GM20000 (cell line): Measurements from ENCODE around the gene DESI2.
"Not testable (repeated sequence)": the region's sequence is repeated elsewhere in the genome, so short reads cannot be mapped to it uniquely, and the experiment has no call there.

ENCODE experiments used
- DNase-seq: peaks from one replicate; pipeline ENCODE4 v3.0.0; 2012; ENCODE audit warnings: low spot score
- TF ChIP-seq, protein P1 (sequence below): IDR thresholded peaks from 2 replicates; pipeline ENCODE4 v1.5.1; 2012; ENCODE audit warnings: mild to moderate bottlenecking, control low read depth; ENCODE audit errors: extremely low read depth, missing control alignments

DESI2 gene

DNA sequence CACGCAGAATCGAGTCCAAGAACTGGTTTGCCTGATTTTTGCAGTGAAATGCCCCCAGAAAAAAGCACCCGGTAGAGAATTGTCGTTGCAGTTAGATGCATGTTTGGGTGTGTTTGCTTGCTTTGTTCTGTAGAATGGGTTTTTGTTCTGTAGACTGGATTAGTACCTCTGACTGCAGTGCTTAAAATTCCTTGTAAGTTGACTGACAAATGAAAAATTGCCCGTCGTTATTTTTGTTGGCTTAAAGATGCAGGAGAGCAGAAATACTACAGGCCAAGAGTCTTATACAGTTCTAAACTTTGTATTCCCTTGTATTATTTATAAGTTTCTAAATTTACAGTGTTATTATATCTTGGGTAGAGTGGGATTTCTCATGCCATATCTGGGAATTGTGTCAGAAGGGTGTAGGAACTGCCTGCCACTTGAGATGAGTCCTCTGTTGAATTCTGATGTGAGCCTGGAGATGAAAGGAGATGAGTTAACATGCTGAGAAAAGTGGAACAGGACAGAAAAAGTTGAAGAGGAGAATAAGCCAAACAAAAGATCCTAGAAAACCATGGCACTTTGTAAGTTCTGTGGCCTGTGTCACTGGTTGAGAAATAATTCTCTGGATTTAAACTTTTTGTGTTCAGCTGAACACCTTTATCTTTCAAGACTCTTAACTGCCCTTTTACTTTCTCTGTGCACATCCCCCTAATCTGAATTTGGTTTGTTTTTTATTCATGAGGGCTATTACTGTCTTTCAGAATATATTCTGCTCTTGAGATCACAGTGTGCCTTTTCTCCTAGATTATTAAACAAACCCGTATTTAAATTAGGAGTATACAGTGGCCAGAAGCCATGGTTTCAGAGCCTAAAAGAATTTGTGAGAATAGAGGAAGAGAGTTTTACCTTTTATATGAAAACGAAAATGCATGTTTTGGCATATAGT is 1.4 kb downstream of the DESI2 start:
- TF ChIP-seq, protein P1, sequence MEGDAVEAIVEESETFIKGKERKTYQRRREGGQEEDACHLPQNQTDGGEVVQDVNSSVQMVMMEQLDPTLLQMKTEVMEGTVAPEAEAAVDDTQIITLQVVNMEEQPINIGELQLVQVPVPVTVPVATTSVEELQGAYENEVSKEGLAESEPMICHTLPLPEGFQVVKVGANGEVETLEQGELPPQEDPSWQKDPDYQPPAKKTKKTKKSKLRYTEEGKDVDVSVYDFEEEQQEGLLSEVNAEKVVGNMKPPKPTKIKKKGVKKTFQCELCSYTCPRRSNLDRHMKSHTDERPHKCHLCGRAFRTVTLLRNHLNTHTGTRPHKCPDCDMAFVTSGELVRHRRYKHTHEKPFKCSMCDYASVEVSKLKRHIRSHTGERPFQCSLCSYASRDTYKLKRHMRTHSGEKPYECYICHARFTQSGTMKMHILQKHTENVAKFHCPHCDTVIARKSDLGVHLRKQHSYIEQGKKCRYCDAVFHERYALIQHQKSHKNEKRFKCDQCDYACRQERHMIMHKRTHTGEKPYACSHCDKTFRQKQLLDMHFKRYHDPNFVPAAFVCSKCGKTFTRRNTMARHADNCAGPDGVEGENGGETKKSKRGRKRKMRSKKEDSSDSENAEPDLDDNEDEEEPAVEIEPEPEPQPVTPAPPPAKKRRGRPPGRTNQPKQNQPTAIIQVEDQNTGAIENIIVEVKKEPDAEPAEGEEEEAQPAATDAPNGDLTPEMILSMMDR, result no peak
- DNase-seq, result no peak

DNA sequence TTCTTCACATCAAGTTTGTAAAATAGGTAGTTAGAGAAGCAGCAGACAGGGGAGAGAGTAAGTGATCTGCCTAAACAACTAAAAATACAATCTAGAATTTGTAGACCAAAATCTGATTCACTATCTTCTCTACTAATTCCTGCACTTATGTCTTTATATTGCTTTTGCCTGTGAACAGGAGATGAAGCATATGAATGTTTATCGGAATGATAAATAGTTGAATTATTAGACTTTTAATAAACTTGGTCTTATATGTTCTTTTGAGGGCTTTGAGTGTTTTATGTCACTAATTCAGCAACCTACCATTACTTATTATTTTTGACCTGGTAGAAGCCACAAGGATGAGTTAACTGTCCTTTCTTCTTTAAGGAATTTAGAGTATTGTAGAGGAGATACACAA is 2.3 kb downstream of the DESI2 start:
- TF ChIP-seq, protein P1, result no peak
- no peak for DNase-seq

DNA sequence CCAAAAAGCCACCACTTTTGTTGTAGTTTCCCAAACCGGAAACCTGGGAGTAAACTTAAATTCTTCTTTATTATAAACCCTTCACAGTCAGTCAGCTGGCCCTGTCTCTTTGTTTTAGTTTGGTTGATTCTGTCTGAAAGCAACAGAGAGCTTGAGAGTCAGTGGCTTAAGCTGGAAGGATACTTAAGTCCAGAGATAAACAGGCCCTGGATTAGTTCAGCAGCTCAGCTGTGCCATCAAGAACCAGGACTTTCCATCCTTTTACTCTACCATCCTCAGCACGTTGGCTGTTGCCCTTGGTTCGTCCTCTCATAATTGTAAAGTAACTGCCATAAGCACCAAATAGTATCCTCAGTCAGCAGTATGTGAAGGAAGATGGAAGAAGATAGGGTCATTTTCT is 4.5 kb downstream of the DESI2 start:
- no peak for DNase-seq
- TF ChIP-seq, protein P1, result no peak

DNA sequence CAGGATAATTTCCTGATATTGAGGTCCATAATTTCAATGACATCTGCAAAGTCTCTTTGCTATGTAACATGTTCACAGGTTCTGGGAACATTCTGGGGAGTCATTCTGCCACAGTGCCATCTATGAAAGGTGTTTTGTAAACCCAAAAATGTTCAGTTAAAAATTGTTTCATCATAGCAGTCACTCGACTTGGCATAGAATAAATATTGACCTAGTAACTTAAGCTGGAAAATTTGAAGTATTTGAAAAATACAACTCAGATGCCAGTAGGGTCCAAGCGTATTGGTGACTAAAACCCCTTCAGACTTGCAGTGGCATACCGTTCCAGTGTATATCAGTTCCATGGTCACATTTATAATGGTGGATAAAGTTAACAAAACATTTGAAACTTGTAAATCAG is 6.8 kb downstream of the DESI2 start:
- TF ChIP-seq, protein P1, result no peak
- no peak for DNase-seq

DNA sequence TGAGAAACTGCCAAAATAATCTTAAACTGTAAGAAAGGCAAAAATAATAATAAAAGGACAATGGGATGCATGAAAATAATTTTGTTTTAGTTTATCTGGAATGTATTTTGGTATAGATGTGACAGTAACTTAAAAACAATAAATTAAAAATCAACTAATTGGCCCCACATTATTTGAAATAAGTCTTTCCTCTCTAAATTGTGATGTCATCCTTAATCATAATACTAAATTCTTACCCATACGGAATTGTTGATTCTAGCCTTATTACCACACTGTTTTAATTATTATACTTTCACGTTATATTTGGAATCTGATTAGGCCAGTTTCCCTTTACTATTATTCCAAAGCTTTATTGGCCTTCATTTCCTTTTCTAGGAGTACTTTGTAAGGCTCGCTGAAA is 7.7 kb downstream of the DESI2 start:
- DNase-seq, result no peak
- TF ChIP-seq, protein P1, result no peak

DNA sequence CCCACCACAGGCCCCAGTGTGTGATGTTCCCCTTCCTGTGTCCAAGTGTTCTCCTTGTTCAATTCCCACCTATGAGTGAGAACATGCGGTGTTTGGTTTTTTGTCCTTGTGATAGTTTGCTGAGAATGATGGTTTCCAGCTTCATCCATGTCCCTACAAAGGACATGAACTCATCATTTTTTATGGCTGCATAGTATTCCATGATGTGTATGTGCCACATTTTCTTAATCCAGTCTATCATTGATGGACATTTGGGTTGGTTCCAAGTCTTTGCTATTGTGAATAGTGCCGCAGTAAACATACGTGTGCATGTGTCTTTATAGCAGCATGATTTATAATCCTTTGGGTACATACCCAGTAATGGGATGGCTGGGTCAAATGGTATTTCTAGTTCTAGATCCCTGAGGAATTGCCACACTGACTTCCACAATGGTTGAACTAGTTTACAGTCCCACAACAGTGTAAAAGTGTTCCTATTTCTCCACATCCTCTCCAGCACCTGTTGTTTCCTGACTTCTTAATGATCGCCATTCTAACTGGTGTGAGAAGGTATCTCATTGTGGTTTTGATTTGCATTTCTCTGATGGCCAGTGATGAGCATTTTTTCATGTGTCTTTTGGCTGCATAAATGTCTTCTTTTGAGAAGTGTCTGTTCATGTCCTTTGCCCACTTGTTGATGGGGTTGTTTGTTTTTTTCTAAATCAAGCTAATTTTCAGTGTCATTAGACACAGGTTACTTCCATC is 8.8 kb downstream of the DESI2 start:
- not testable (repeated sequence) for DNase-seq

DNA sequence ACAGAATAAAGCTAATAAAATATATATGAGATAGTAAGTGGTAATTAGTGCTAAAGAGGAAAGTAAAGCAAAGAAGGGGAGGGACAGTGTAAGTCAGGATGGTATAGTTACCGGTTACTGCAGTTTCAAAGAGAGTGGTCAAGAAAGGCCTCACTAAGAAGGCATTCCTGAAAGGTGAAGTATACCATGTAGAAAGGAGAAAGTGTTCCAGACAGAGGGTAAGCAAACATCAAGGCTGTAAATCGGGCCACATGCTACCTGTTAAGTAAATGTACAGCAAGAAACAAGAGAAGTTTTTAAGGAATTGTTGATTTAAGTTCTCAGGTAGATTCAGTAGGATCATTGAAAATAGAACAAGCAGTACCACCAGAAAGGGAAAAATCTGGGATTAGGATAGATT is 9.7 kb downstream of the DESI2 start:
- TF ChIP-seq, protein P1, result no peak
- DNase-seq, result no peak
